Islet of Langerhans (tissue), 1 donor: Measurements from ENCODE around the gene PCDHB9.

Experiments
- FAIRE-seq: peaks from one replicate; lab custom pipeline; 2011; peaks lifted over from hg19 to GRCh38; lab: Jason Lieb, UNC

The PCDHB9 gene

GRCh38 chr5:141236516-141237313, 49.8 kb downstream of the PCDHB9 start:
- FAIRE-seq: no peak
